SKM-1 treated with dmso at 0.1 percent for 144 hours (cell line): ENCODE results near the gene IGF1.
"Not testable (repeated sequence)": the region's sequence is repeated elsewhere in the genome, so short reads cannot be mapped to it uniquely, and the experiment has no call there.

Experiments used
- DNase-seq: peaks from one replicate; lab custom pipeline; 2025; ENCODE audit not compliant: unreplicated experiment; lab: John Stamatoyannopoulos, UW

Gene IGF1

DNA sequence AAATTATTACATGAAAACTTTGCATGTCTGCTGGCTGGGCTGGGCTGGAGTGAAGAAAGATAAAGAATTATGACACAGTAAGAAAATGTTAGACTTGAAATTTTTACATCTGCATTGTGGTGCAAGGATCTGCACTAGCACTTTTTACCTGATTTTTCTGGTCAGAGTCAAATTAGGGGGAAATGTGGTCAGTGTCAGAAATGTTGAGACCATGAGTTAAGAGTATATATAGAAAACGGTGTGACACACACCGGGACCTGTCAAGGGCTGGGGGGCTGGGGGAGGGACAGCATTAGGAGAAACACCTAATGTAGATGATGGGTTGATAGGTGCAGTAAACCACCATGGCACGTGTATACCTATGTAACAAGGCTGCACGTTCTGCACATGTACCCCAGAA lies 90.3 kb downstream of the IGF1 start:
- DNase-seq = no peak

DNA sequence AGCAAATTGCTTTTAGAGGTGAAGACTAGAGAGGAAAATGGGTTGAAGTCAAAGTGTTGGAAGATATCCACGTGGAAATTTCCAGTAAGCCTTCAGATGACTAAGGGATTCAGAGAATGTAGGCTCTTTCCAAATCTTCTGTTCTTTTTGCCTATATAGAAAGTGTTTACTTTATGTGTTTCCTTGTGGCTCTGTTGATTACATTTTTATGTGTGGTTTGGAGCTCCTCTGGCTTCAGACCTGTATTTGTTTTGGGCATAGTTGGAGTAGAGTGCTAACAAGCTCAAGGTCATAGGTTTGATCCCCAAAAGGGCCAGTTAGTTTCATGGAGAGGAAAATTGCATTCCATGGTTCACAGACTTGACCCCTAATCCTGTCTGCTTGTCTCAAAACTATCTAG lies 91.9 kb downstream of the IGF1 start:
- DNase-seq = no peak

DNA sequence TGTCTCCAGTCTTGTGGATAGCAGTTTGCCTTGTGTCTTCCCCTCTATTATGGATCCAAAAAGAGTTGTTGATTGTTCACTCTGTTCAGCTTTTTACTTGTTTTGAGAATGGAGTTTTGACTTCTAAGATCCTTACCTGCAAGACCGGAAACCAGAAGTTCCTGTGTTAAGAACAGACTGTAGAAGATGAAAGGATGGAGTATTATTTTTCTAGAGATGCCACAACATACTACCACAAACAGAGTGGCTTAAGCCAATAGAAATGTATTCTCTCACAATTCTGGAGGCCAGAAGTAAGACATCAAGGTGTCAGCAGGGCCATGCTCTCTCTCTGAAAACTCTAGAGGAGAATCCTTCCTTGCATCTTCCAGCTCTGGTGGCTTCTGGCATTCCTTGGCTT lies 95.0 kb downstream of the IGF1 start:
- no peak for DNase-seq

DNA sequence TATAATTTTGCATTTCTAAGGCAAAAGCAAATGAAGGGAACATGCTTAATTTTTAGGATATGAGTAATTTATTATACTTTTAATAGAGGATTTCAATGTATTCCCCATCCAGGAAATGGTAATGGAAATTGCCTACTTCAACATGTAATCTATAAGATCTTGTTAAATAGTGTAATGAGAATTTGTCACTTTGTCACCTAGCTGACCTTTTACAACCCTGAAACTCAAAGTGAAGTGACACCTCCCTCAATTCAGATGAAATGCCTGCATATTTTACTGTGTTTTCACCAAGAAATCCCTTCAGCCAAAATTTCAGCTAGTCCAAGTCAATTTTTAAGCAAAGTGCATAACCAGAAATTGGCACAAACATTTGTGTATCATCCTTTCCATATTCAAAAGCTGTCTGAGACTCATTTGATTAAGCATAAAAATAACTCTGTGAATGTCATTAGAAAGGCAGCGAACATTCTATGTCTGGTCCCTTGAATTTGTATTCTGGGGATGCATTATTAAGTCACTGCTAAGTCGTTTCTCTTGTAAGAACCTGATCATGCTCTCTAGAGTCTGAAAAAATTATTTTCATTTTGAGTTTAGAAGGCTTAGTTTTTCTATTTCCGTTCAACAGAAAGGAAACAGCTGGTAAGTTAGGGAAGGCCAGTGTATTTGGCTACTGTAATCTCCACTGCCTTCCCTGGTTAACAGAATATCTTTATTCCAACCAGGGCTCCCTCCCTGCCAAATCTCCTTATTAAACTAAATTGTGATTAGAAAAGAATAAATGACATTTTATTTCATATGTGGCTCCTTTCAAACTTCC lies 100.8 kb downstream of the IGF1 start:
- no peak for DNase-seq

DNA sequence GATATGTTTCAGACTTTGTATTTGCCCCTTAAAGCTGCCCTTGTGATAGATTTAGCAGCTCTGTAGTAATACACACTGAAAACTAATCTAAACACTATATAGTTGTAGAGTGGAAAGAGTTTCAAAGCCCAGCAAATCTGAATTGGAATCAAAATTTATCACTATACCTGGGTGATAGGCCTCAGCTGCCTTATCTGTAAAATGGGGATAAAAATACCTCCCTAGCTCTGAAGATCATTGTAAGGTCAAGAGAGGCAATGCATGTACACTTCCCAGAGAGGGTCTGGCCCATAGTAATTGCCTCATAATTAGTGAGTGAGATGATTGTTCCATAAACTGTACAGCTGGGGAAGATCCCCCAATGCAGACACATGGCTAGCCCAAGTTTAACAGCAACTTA lies 103.6 kb downstream of the IGF1 start:
- DNase-seq = no peak

DNA sequence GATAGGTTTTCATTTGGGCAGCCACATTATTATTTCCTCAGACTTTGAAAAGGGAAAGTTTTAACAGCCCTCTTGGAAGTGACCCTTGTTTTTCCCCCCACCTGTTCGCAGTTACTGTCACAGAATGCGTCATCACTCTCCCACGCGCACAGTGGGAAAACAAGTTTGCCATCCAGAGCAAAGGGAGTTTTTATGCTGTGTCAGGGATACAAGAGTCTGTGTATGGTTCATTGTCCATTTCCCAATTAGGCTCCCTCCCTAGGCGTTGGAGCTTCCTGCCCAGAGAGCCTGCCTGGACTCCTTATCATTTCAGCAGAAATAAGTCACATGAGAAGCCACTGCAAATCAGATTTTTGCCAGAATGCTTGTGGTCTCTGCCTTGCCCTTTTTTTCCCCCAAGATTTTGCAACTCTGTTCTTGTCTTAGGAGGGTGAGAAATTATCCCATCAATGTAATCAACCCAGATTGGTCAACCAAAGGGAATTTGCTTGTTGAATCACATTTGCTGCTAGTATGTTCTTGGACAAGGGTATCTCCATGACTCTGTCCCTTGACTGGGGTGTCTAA lies 104.1 kb downstream of the IGF1 start:
- DNase-seq = no peak

DNA sequence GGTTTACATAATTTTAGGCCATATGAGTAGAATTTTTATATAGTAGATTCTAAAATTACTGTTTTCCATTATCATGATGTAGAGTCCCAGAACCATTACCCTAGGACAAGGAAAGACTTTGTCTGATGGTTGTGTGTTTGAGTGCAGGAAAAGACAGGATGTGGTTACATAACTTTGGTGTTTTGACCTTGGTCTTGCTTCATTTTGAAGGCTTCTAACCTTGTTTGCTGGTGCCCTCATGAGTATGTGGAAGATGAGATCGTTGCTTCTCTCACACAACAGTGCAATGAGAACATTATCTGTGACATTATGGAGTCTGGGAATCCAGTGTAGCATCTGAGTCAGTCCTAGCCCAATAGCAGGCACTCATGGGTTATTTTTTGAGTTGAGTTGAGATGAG lies 106.2 kb downstream of the IGF1 start:
- no peak for DNase-seq

DNA sequence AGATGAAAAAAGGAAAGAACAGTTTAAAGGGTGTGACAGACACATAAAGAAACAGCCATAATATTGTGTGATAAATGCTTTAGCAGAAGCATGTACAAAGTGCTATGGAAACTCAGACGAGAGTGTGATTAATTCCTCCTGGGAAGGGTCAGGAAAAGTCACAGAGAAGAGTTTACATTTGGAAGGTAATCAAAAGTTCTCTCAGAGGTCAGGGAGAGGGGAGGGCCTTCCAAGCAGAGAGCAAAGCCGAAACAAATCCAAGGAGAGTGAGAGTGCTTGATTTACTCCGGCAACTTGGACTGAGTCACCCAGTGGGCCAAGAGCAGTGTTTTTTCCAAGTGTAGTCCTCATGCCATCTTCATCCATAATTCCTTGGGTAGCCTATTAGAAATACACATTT lies 108.3 kb downstream of the IGF1 start:
- DNase-seq = no peak

DNA sequence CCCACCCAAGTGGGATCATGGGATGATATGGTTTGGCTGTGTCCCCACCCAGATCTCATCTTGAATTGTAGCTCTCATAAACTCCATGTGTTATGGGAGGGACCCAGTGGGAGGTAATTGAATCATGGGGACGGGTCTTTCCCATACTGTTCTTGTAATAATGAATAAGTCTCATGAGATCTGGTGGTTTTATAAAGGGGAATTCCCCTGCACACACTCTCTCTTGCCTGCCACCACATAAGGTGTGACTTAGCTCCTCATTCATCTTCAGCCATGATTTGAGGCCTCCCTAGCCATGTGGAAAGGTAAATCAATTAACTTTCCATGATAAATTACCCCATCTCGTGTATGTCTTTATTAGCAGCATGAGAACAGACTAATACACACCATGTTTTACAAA lies 109.2 kb downstream of the IGF1 start:
- DNase-seq = no peak

DNA sequence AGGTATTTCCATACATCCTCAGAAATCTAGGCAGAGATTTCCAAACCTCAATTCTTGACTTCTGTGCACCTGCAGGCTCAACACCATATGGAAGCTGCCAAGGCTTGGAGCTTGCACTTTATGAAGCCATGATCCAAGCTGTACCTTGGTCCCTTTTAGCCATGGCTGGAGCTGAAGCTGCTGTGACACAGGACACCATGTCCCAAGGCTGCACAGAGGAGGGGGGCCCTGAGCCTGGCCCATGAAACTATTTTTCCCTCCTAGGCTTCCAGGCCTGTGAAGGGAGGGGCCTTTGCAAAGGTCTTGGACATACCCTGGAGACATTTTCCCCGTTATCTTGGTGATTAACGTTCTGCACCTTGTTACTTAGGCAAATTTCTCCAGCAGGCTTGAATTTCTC lies 110.5 kb downstream of the IGF1 start:
- no peak for DNase-seq

DNA sequence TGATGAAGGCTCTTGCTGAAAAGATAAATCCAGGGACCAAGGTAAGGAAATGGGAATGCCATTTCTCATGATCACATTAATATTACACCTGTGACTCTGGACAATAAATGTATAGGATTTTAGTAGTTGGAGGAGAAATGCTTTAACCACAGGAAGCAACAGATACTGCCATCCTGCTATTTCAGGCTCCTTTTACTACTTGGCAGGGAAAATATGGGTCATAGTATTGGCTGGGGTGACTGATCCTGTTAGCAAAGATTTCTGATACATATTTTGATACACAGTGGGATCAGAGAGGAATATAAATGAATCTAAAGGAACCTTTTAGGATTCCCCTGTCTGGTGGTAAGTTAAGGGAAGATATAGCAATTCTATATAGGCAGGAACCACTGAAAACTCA lies 115.0 kb downstream of the IGF1 start:
- DNase-seq = no peak

DNA sequence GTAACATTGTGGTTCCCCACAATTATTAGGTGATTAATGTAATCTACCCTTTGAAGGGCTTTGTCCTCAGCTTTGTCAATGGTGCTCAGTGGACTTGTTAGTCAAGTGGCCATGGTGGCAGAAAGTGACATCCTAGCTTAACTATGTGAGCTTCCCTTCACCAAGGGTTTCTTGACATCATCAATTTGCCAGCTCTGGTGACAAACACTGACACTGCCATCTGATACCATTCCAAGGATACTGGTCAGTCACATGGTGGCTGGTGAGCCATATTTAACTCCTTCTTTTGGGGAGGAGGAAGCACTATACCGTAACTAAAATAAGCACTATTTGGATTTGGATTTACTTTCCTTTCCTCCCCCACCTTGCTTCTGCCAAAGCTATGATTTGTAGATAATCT lies 115.7 kb downstream of the IGF1 start:
- no peak for DNase-seq

DNA sequence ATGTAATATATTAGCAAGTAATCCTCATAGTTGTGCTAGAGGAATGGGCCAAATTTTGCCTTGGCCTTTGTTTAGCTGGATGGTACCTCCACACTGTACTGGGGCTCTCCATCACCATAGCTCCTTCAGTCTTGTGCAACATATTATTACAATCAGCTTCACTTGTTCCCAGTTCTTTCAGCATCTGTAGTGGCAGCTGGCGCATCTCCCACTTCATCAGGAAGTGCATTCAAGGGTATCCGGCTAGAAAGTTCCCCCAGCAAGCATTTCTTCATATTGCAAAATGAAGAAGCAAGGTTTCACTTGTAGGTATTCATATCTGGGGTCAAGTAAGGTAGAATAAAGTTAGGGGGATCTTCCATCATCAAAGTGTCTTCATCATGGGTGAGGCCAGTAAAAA lies 123.7 kb downstream of the IGF1 start:
- DNase-seq = no peak

DNA sequence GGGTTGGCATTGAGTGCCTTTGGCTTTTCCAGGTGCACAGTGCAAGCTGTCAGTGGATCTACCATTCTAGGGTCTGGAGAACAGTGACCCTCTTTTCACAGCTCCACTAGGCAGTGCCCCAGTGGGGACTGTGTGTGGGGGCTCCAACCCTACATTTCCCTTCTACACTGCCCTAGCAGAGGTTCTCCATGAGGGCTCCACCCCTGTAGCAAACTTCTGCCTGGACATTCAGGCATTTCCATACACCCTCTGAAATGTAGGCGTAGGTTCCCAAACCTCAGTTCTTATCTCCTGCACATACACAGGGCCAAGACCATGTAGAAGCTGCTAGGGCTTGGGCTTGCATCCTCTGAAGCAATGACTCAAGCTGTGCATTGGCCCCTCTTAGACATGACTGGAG lies 126.1 kb downstream of the IGF1 start:
- DNase-seq = not testable (repeated sequence)

DNA sequence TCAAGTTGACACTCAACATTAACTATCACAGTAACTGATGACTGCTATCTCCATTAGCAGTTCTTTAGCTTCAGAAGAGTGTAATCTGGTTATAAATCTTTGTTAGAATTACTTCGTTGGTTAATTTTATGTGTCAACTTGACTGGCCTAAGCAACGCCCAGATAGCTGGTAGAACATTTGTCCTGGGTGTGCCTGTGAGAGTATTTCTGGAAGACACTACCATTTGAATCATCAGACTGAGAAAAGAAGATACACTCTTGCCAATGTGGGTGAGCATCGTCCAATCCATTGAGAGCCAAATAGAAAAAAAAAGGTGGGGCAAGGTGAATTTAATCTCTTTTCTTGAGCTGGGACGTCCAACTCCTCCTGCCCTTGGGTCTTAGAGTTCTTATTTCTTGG lies 129.0 kb downstream of the IGF1 start:
- DNase-seq = no peak

DNA sequence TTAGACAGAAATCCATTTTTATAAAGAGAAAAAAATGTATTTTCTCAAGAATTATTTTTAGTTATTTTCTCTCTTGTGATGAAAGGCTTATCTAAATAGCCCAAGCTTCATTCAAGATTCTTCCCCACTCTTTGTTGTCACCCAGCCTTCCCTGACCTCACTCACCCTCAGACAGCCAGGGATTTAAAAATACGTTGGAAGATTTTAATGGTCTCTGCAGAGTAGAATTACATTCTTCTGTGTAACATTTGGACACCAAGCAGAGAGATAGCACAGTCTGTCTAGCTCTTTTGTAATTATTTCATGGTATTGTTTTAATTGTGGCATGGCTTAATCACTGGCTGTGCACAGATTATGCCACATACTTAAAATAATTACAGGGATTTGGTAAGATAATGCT lies 130.3 kb downstream of the IGF1 start:
- DNase-seq = no peak

DNA sequence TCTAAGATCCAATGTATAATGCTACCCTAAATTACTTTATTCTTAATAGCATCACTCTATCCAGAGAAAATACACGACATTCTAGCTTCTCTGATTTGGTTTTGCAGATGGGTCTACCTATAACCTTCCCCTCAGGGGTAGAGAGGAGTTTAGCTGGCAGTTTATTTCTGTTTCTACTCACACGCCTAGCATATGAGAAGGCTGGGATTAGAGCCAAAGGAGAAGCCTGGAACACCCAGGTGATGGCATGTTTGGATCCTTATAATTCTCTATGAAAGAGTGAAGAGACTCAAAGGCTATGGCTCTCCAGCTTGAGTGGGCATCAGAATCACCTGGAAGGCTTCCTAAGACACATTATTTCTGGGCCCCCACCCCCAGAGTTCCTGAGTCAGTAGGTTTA lies 131.3 kb downstream of the IGF1 start:
- no peak for DNase-seq

DNA sequence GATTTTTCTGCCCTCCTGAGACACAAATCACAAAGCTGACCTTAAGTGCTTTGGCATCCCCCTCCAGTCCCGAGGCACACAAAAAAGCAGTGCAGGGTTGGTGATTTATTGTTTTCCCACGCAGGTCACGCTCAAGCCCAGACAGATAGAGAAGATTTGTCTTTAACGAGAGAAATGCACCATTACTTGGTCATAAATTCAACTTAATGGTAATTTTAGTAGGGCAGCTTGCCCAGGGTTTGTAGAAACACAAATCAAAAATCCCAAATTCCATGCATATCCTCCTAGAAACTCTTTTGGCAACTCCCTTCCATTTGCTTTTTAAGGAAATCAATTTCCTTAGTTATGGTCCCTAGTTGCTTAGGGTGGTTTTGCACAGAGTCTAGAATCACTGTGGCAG lies 132.6 kb downstream of the IGF1 start:
- no peak for DNase-seq
